T-helper 1 cell treated with Interleukin-12 subunit alpha and Interleukin-12 subunit beta and Interleukin-4 antibody, amounts not matched to agents 30 μg/mL and 1 μg/mL, for 36 hours (primary cell): ENCODE measurements around the gene C22orf39.

Source experiments
- H3K27ac Mint-ChIP-seq: one replicate; pipeline ENCODE4 v1.8.0; 2021; ENCODE audit warnings: mild to moderate bottlenecking, mixed read lengths
- H3K27me3 Mint-ChIP-seq: one replicate; pipeline ENCODE4 v1.8.0; 2021; ENCODE audit warnings: low read depth, mixed read lengths
- H3K36me3 Mint-ChIP-seq: one replicate; pipeline ENCODE4 v1.8.0; 2021; ENCODE audit warnings: low read depth, mixed read lengths
- H3K4me1 Mint-ChIP-seq: one replicate; pipeline ENCODE4 v1.8.0; 2021; ENCODE audit warnings: low read depth, mixed read lengths
- H3K4me3 Mint-ChIP-seq: one replicate; pipeline ENCODE4 v1.8.0; 2021; ENCODE audit warnings: mild to moderate bottlenecking, moderate library complexity, mixed read lengths
- H3K9me3 Mint-ChIP-seq: one replicate; pipeline ENCODE4 v1.8.0; 2021; ENCODE audit warnings: mixed read lengths

Gene C22orf39

GRCh38 chr22:19396561-19396933 lies 51.0 kb downstream of the C22orf39 start:
- H3K9me3 Mint-ChIP-seq: no peaks in the 10 kb centered on the region
- peaks cover 6% of the 10 kb centered on the region for H3K4me1 Mint-ChIP-seq
- H3K27me3 Mint-ChIP-seq: no peaks in the 10 kb centered on the region
- H3K4me3 Mint-ChIP-seq: no peak overlapping the region
- H3K27ac Mint-ChIP-seq: no peak overlapping the region
- H3K36me3 Mint-ChIP-seq: peaks cover 39% of the 10 kb centered on the region

- Mint-ChIP-seq H3K4me1 (peaks cover 2% of the 10 kb centered on the region), H3K27ac (no peak overlapping the region), H3K27me3 (no peaks in the 10 kb centered on the region), H3K36me3 (peaks cover 31% of the 10 kb centered on the region), H3K9me3 (no peaks in the 10 kb centered on the region), H3K4me3 (no peak overlapping the region)
These were observed 52.2 kb downstream of the C22orf39 start for GRCh38 chr22:19395276-19395675.

- Mint-ChIP-seq H3K36me3 (peaks cover 32% of the 10 kb centered on the region), H3K4me1 (peaks cover 2% of the 10 kb centered on the region), H3K9me3 (no peaks in the 10 kb centered on the region), H3K27ac (no peak overlapping the region), H3K27me3 (no peaks in the 10 kb centered on the region), H3K4me3 (no peak overlapping the region)
These were observed 53.0 kb downstream of the C22orf39 start for GRCh38 chr22:19394274-19395050.

GRCh38 chr22:19393704-19394103 lies 53.8 kb downstream of the C22orf39 start:
- Mint-ChIP-seq H3K4me3 (no peak overlapping the region), H3K36me3 (peaks cover 37% of the 10 kb centered on the region), H3K27ac (no peak overlapping the region)

More at GRCh38 chr22:19393704-19394103, 53.8 kb downstream of the C22orf39 start:
- Mint-ChIP-seq H3K27me3 (no peaks in the 10 kb centered on the region), H3K9me3 (no peaks in the 10 kb centered on the region), H3K4me1 (peaks cover 2% of the 10 kb centered on the region)
